PC-9 (cell line): ENCODE measurements around the gene HES2.

Source experiments
- CTCF ChIP-seq: fragments of 200-600 bp; sonication (generic); conservative IDR thresholded peaks from 2 replicates; pipeline ENCODE4 v1.6.1; 2017; ENCODE audit warnings: mixed run types, antibody characterized with exemption, mild to moderate bottlenecking, moderate library complexity
- EZH2 ChIP-seq: fragments of 200-600 bp; sonication (generic); IDR thresholded peaks from 2 replicates; pipeline ENCODE4 v1.8.0; 2017; ENCODE audit warnings: antibody characterized with exemption, low read depth

- TF ChIP-seq CTCF: peak; percentile 53; the same call in 1 of the 2 replicates
- no peak for TF ChIP-seq EZH2
These were observed 25.5 kb upstream of the HES2 start for GRCh38 chr1:6445062-6445763.
